A673 (cell line): ENCODE data around the gene KERA. TPM values are rescaled to one million over a fixed set of nuclear protein-coding genes. Genes with fewer than 3 reads are reported as not detected.

Experiments
- BruUV-seq: library from RNA; stranded (reverse); fragments of 400-500 nt; replicated peaks from 2 replicates; lab custom pipeline; 2021; lab: Mats Ljungman, UMichigan
- CTCF ChIA-PET: fragments of 300-600 bp; sonication (Branson Sonifier 250); formaldehyde crosslinking; loops from one replicate; lab custom pipeline; 2022; ENCODE audit warnings: antibody characterized with exemption; lab: Charles Lee
- POLR2A ChIA-PET: fragments of 300-600 bp; sonication (Branson Sonifier 250); formaldehyde crosslinking; loops from one replicate; lab custom pipeline; 2022; ENCODE audit warnings: antibody characterized with exemption; ENCODE audit not compliant: low non-redundant PET; lab: Charles Lee
- DNase-seq: peaks from one replicate; pipeline ENCODE4 v3.0.0-alpha.2; 2015; ENCODE audit warnings: low spot score
- H3K27ac ChIP-seq: fragments of 200-600 bp; sonication (generic); 2 replicates; pipeline ENCODE4 v1.5.1; 2016; ENCODE audit warnings: mixed run types, low read depth, mild to moderate bottlenecking, mixed read lengths, antibody characterized with exemption, low read length; ENCODE audit not compliant: poor library complexity, severe bottlenecking
- H3K27me3 ChIP-seq: fragments of 200-600 bp; sonication (generic); replicated peaks from 2 replicates; pipeline ENCODE4 v1.6.1; 2017; ENCODE audit warnings: mixed run types, low read depth, mild to moderate bottlenecking, mixed read lengths, antibody characterized with exemption, low read length; ENCODE audit not compliant: insufficient read depth, poor library complexity
- H3K36me3 ChIP-seq: fragments of 200-600 bp; sonication (generic); 2 replicates; pipeline ENCODE4 v1.6.1; 2016; ENCODE audit warnings: mixed run types, mild to moderate bottlenecking, mixed read lengths, antibody characterized with exemption, low read length; ENCODE audit not compliant: insufficient read depth, poor library complexity, severe bottlenecking
- H3K4me1 ChIP-seq: fragments of 200-600 bp; sonication (generic); 2 replicates; pipeline ENCODE4 v1.6.1; 2017; ENCODE audit warnings: mixed run types, mild to moderate bottlenecking, mixed read lengths, antibody characterized with exemption, low read length; ENCODE audit not compliant: insufficient read depth, poor library complexity, severe bottlenecking
- H3K4me3 ChIP-seq: fragments of 200-600 bp; sonication (generic); 2 replicates; pipeline ENCODE4 v1.5.1; 2016; ENCODE audit warnings: low read depth, mixed run types, mild to moderate bottlenecking, mixed read lengths, low read length; ENCODE audit not compliant: poor library complexity, severe bottlenecking
- H3K9me3 ChIP-seq: fragments of 200-600 bp; sonication (generic); 2 replicates; pipeline ENCODE4 v1.6.1; 2016; ENCODE audit warnings: mixed run types, low read depth, mild to moderate bottlenecking, mixed read lengths, antibody characterized with exemption, low read length; ENCODE audit not compliant: poor library complexity, severe bottlenecking
- EZH2 ChIP-seq: fragments of 200-600 bp; sonication (generic); IDR thresholded peaks from 2 replicates; pipeline ENCODE4 v1.6.1; 2017; ENCODE audit warnings: borderline replicate concordance, low read depth, mild to moderate bottlenecking, mixed read lengths, antibody characterized with exemption, low read length; ENCODE audit not compliant: poor library complexity, severe bottlenecking
- intact Hi-C: fragments of 100-400 bp; cut with micrococcal nuclease; formaldehyde crosslinking; loops from one replicate; pipeline ENCODE4 v1.10.0; 2022; ENCODE audit not compliant: unreplicated experiment
- total RNA-seq: library from RNA; stranded (reverse); gene quantifications from 2 replicates; pipeline ENCODE4 v1.2.3, GENCODE V29; 2021
- TF ChIP-seq, protein P1 (sequence below): fragments of 300-800, 200-600 bp; sonication (generic); conservative IDR thresholded peaks from 2 replicates; pipeline ENCODE4 v1.5.1; 2017; ENCODE audit warnings: low read depth, mild to moderate bottlenecking, antibody characterized with exemption, low read length, moderate library complexity, mixed read lengths

The KERA gene
- total RNA-seq, 1 experiment from 2014 or later, result not detected

GRCh38 chr12:91104812-91105466 lies 47.1 kb upstream of the KERA start:
- ChIA-PET CTCF (no interaction called here), POLR2A (no interaction called here)
- H3K9me3 ChIP-seq, result no peaks in the 10 kb centered on the region
- intact Hi-C loops, result loop anchor here (5.0 kb wide), 1 partner anchor 222 kb away; no protein-coding TSS in a partner anchor
- H3K27me3 ChIP-seq, result no peaks in the 10 kb centered on the region
- no peaks in the 10 kb centered on the region for H3K36me3 ChIP-seq
- H3K4me1 ChIP-seq, result no peaks in the 10 kb centered on the region
- no peak overlapping the region for H3K27ac ChIP-seq
- BruUV-seq, result no TSS peak
- TF ChIP-seq, protein P1, sequence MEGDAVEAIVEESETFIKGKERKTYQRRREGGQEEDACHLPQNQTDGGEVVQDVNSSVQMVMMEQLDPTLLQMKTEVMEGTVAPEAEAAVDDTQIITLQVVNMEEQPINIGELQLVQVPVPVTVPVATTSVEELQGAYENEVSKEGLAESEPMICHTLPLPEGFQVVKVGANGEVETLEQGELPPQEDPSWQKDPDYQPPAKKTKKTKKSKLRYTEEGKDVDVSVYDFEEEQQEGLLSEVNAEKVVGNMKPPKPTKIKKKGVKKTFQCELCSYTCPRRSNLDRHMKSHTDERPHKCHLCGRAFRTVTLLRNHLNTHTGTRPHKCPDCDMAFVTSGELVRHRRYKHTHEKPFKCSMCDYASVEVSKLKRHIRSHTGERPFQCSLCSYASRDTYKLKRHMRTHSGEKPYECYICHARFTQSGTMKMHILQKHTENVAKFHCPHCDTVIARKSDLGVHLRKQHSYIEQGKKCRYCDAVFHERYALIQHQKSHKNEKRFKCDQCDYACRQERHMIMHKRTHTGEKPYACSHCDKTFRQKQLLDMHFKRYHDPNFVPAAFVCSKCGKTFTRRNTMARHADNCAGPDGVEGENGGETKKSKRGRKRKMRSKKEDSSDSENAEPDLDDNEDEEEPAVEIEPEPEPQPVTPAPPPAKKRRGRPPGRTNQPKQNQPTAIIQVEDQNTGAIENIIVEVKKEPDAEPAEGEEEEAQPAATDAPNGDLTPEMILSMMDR, result no peak
- TF ChIP-seq EZH2, result no peak
- DNase-seq, result no peak
- H3K4me3 ChIP-seq, result no peak overlapping the region

DNA sequence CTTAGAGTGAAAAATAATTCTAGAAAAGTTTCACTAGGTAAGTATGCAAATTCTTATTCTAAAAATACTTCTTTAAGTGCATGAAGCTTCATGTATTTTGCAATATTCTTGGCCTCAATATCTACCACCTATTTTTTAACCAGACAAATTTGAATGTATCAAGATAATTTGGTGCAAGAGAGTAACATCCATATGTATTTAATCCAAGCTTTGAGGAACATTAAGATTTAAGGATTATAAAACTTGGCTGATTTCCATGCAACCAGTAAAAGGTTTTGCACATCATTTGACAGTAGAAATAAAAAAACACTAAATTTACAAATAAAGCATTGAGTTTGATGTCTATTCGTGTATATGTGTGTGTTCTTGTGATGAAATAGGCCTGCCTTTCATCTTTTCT lies 45.8 kb upstream of the KERA start:
- Histone ChIP-seq H3K9me3 (no peaks in the 10 kb centered on the region), H3K36me3 (no peaks in the 10 kb centered on the region), H3K4me3 (no peak overlapping the region), H3K27me3 (no peaks in the 10 kb centered on the region), H3K27ac (no peak overlapping the region), H3K4me1 (no peaks in the 10 kb centered on the region)
- intact Hi-C loops, result no loop called here
- ChIA-PET CTCF (no interaction called here), POLR2A (no interaction called here)
- BruUV-seq, result no TSS peak
- TF ChIP-seq, protein P1, result no peak
- TF ChIP-seq EZH2, result no peak
- DNase-seq, result no peak

DNA sequence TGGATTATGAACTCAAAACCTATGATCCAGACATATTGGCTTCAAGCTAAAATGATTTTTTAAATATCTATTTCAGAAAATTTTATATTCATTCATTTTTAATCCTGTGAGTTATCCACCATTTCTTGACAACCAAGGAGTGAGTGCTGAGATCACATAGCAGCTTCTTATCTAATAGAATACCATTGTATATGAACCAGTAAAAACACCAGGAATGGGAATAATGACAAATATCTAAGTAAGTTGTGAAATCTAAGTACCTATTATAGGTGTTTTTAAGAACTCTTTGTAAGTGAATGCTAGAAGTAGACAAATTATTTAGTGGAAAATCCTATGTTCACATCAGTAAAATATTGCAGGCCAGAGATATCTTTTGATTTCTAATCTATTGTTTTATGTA lies 45.3 kb upstream of the KERA start:
- H3K4me3 ChIP-seq, result no peak overlapping the region
- no peaks in the 10 kb centered on the region for H3K36me3 ChIP-seq
- intact Hi-C loops, result no loop called here
- DNase-seq, result no peak
- no peaks in the 10 kb centered on the region for H3K4me1 ChIP-seq
- BruUV-seq, result no TSS peak
- TF ChIP-seq EZH2, result no peak
- TF ChIP-seq, protein P1, result no peak
- H3K27ac ChIP-seq, result no peak overlapping the region
- ChIA-PET POLR2A (no interaction called here), CTCF (no interaction called here)
- no peaks in the 10 kb centered on the region for H3K9me3 ChIP-seq
- no peaks in the 10 kb centered on the region for H3K27me3 ChIP-seq
